CD4-positive, alpha-beta T cell treated with Interleukin-15 for 4 hours (primary cell): ENCODE measurements around the gene SLC35G6.
"Not testable (repeated sequence)": the region's sequence is repeated elsewhere in the genome, so short reads cannot be mapped to it uniquely, and the experiment has no call there.

Source experiments
- DNase-seq: peaks from one replicate; pipeline ENCODE4 v3.0.0-alpha.2; 2020; ENCODE audit warnings: low spot score

Gene SLC35G6

GRCh38 chr17:7481275-7481674 lies at the start of gene SLC35G6:
Gene SLC35G6 (plus strand): TSS chr17:7481446. CDS start chr17:7481517, 71 bp downstream.
- DNase-seq: not testable (repeated sequence)

GRCh38 chr17:7432296-7432695 lies 49.0 kb upstream of the SLC35G6 start:
- no peak for DNase-seq

GRCh38 chr17:7435676-7436555 lies 45.3 kb upstream of the SLC35G6 start:
- peak; percentile 53 for DNase-seq

GRCh38 chr17:7436556-7437368 lies 44.5 kb upstream of the SLC35G6 start:
- DNase-seq: peak; percentile 81

- no peak for DNase-seq
Measured at GRCh38 chr17:7437369-7437863, 43.8 kb upstream of the SLC35G6 start.

- DNase-seq: peak; percentile 31
Measured at GRCh38 chr17:7437950-7438614, 43.2 kb upstream of the SLC35G6 start.

- no peak for DNase-seq
Measured at GRCh38 chr17:7438656-7439460, 42.4 kb upstream of the SLC35G6 start.

- no peak for DNase-seq
Measured at GRCh38 chr17:7439462-7440112, 41.7 kb upstream of the SLC35G6 start, which contains the start of gene FGF11. Gene FGF11 (plus strand): TSS chr17:7439512. CDS start chr17:7439621, 109 bp downstream.

- no peak for DNase-seq
Measured at GRCh38 chr17:7440113-7440833, 41.0 kb upstream of the SLC35G6 start.

- no peak for DNase-seq
Measured at GRCh38 chr17:7440834-7441195, 40.4 kb upstream of the SLC35G6 start.

GRCh38 chr17:7441266-7441665 lies 40.0 kb upstream of the SLC35G6 start:
- no peak for DNase-seq

GRCh38 chr17:7442142-7442541 lies 39.1 kb upstream of the SLC35G6 start:
- no peak for DNase-seq

GRCh38 chr17:7443499-7444485 lies 37.5 kb upstream of the SLC35G6 start:
- DNase-seq: no peak

GRCh38 chr17:7444682-7445618 lies 36.3 kb upstream of the SLC35G6 start, which contains the start of gene CHRNB1:
Gene CHRNB1 (plus strand): TSS chr17:7445061. CDS start chr17:7445128, 67 bp downstream.
- DNase-seq: no peak

GRCh38 chr17:7445619-7445968 lies 35.7 kb upstream of the SLC35G6 start:
- peak; percentile 28 for DNase-seq

- no peak for DNase-seq
Measured at GRCh38 chr17:7448461-7448860, 32.8 kb upstream of the SLC35G6 start.

- no peak for DNase-seq
Measured at GRCh38 chr17:7459961-7460545, 21.2 kb upstream of the SLC35G6 start.
